ENCODE measurements around the gene DLGAP1. TPM values are rescaled to one million over a fixed set of nuclear protein-coding genes. Genes with fewer than 3 reads are reported as not detected.

Gene DLGAP1
- total RNA-seq, 4 donors from 2014 or later = 2.0 to 4.7 (median 2.1) TPM; not detected in 1

GRCh38 chr18:3683483-3683882 lies 771.6 kb downstream of the DLGAP1 start:
- no peak for DNase-seq (ENCODE audit: low spot score in 2 of 2)
- H3K9me3 ChIP-seq = no peaks in the 10 kb centered on the region
- H3K27ac ChIP-seq = no peak overlapping the region
- no peaks in the 10 kb centered on the region for H3K36me3 ChIP-seq
- H3K27me3 ChIP-seq = no peaks in the 10 kb centered on the region
- TF ChIP-seq EP300 (IDR thresholded peaks at IDR 0.05) (no peak), POLR2AphosphoS5 (IDR thresholded peaks at IDR 0.05) (no peak), POLR2A (IDR thresholded peaks at IDR 0.05) (no peak)
- TF ChIP-seq, protein P1, sequence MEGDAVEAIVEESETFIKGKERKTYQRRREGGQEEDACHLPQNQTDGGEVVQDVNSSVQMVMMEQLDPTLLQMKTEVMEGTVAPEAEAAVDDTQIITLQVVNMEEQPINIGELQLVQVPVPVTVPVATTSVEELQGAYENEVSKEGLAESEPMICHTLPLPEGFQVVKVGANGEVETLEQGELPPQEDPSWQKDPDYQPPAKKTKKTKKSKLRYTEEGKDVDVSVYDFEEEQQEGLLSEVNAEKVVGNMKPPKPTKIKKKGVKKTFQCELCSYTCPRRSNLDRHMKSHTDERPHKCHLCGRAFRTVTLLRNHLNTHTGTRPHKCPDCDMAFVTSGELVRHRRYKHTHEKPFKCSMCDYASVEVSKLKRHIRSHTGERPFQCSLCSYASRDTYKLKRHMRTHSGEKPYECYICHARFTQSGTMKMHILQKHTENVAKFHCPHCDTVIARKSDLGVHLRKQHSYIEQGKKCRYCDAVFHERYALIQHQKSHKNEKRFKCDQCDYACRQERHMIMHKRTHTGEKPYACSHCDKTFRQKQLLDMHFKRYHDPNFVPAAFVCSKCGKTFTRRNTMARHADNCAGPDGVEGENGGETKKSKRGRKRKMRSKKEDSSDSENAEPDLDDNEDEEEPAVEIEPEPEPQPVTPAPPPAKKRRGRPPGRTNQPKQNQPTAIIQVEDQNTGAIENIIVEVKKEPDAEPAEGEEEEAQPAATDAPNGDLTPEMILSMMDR (IDR thresholded peaks at IDR 0.05) = no peak
- peaks cover 2% of the 10 kb centered on the region for H3K4me1 ChIP-seq
- H3K4me3 ChIP-seq = no peak overlapping the region
- 67% methylated on average over 3 of the region's 3 CpGs for WGBS

DNA sequence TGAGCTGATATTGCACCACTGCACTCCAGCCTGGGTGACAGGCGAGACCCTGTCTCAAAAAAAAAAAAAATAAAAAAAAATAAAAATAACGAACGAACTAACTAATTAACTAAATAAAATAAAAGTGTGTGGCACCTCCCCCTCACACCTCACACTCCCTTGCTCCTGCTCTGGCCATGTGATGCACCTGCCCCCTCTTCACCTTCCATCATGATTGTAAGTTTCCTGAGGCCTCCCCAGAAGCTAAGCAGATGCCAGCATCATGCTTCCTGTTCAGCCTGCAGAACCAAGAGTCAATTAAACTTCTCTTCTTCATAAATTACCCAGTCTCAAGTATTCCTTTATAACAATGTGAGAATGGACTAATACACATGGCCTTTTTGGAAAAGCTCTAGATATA lies 773.0 kb downstream of the DLGAP1 start:
- DNase-seq (ENCODE audit: low spot score in 2 of 2) = no peak
- Histone ChIP-seq H3K9me3 (no peaks in the 10 kb centered on the region), H3K36me3 (no peaks in the 10 kb centered on the region), H3K27me3 (no peaks in the 10 kb centered on the region), H3K27ac (no peak overlapping the region), H3K4me3 (no peak overlapping the region), H3K4me1 (peaks cover 2% of the 10 kb centered on the region)
- 96% methylated on average over 3 of the region's 3 CpGs for WGBS
- TF ChIP-seq, protein P1 (IDR thresholded peaks at IDR 0.05) = no peak
- no peak for TF ChIP-seq POLR2A (IDR thresholded peaks at IDR 0.05)
- no peak for TF ChIP-seq EP300 (IDR thresholded peaks at IDR 0.05)

- peaks cover 2% of the 10 kb centered on the region for H3K4me1 ChIP-seq
- no peaks in the 10 kb centered on the region for H3K27me3 ChIP-seq
- 51% methylated on average over 5 of the region's 5 CpGs for WGBS
- no peaks in the 10 kb centered on the region for H3K36me3 ChIP-seq
- H3K4me3 ChIP-seq = no peak overlapping the region
- H3K9me3 ChIP-seq = no peaks in the 10 kb centered on the region
- peak overlapping the region; percentile 37 for H3K27ac ChIP-seq
- TF ChIP-seq EP300 (IDR thresholded peaks at IDR 0.05) (no peak), POLR2AphosphoS5 (IDR thresholded peaks at IDR 0.05) (no peak), POLR2A (IDR thresholded peaks at IDR 0.05) (no peak)
- TF ChIP-seq, protein P1 (IDR thresholded peaks at IDR 0.05) = no peak
- no peak for DNase-seq (ENCODE audit: low spot score in 2 of 2)
Observed at GRCh38 chr18:3679241-3679640, 775.9 kb downstream of the DLGAP1 start.

DNA sequence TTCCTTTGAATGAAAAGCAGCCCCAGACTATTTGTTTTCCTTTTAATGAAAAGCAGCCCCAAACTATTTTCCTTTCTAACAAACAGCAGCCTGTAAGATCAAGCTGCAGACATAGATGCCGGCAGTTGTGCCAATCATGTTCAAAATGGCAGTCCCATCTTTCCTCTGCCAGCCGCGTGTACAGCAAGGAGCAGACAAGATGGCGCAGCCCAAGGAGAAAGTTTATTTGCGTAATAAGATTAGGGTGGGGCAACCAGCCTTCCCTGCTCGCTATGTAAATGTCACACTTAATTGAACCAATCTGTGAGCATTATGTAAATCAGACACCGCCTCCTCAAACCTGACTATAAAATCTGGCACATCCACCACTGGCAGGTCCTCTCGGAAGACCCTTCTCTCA lies 779.1 kb downstream of the DLGAP1 start:
- Histone ChIP-seq H3K4me1 (peaks cover 2% of the 10 kb centered on the region), H3K27ac (no peak overlapping the region), H3K27me3 (no peaks in the 10 kb centered on the region), H3K4me3 (no peak overlapping the region), H3K36me3 (no peaks in the 10 kb centered on the region), H3K9me3 (no peaks in the 10 kb centered on the region)
- WGBS = 96% methylated on average over 8 of the region's 8 CpGs
- no peak for TF ChIP-seq POLR2A (IDR thresholded peaks at IDR 0.05)
- no peak for TF ChIP-seq POLR2AphosphoS5 (IDR thresholded peaks at IDR 0.05)
- TF ChIP-seq, protein P1 (IDR thresholded peaks at IDR 0.05) = no peak
- TF ChIP-seq EP300 (IDR thresholded peaks at IDR 0.05) = no peak
- DNase-seq (ENCODE audit: low spot score in 2 of 2) = no peak

DNA sequence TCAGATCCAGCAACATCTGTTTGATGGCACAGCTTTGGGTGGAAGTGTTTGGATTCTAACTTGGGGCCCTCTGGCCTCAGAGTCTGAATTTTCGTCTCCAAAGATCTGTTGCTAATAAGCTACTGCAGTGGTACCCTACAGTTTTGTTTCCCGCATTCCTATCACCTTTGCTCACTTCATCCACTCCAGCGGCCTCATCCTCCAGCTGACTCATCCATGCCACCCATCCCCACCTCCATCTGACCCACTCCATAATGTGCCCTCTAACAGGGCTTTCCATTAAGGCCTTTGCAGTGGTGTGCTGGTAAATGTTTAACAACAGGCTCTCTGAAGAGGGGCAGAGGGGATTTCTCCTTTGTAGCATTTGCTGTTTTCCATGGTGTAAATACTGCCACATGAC lies 779.7 kb downstream of the DLGAP1 start:
- 95% methylated on average over 3 of the region's 3 CpGs for WGBS
- no peaks in the 10 kb centered on the region for H3K9me3 ChIP-seq
- TF ChIP-seq POLR2AphosphoS5 (IDR thresholded peaks at IDR 0.05) = no peak
- no peak for TF ChIP-seq EP300 (IDR thresholded peaks at IDR 0.05)
- no peak for TF ChIP-seq POLR2A (IDR thresholded peaks at IDR 0.05)
- TF ChIP-seq, protein P1 (IDR thresholded peaks at IDR 0.05) = no peak
- H3K4me1 ChIP-seq = peaks cover 2% of the 10 kb centered on the region
- H3K4me3 ChIP-seq = no peak overlapping the region
- H3K36me3 ChIP-seq = no peaks in the 10 kb centered on the region
- DNase-seq (ENCODE audit: low spot score in 2 of 2) = no peak
- H3K27me3 ChIP-seq = no peaks in the 10 kb centered on the region
- no peak overlapping the region for H3K27ac ChIP-seq
